ENCODE measurements around the gene CCT6A. TPM values are rescaled to one million over a fixed set of nuclear protein-coding genes. Genes with fewer than 3 reads are reported as not detected.

The CCT6A gene
- total and polyA plus RNA-seq, 9 of the 15 experiments (the other 6 are each of a cell fraction or from before 2014, with no cell fraction given): 244 to 708 (median 387) TPM

GRCh38 chr7:56063882-56064625, 12.5 kb downstream of the CCT6A start, which contains the start of gene SUMF2 (continued):
- TF ChIP-seq USF1 (CRISPR knock-in tag; IDR thresholded peaks at IDR 0.05) (no peak), ZNF518B (CRISPR knock-in tag; IDR thresholded peaks at IDR 0.05) (peak; percentile 54; the same call in 1 of the 2 replicates), ZBTB26 (CRISPR knock-in tag; IDR thresholded peaks at IDR 0.05) (no peak), ZNF445 (CRISPR knock-in tag; IDR thresholded peaks at IDR 0.05; ENCODE audit: low read depth) (no peak), BRF2 (IDR thresholded peaks at IDR 0.05; ENCODE audit: borderline replicate concordance, insufficient read depth, insufficient read length) (no peak), TCF15 (CRISPR knock-in tag; IDR thresholded peaks at IDR 0.05) (no peak), PPARD (CRISPR knock-in tag; IDR thresholded peaks at IDR 0.05) (no peak), ATF4 (CRISPR knock-in tag; IDR thresholded peaks at IDR 0.05) (no peak), PHF8 (IDR thresholded peaks at IDR 0.05; ENCODE audit: borderline replicate concordance, low read length) (peak; percentile 89), MED1 (CRISPR knock-in tag; IDR thresholded peaks at IDR 0.05; ENCODE audit: borderline replicate concordance) (no peak), CLOCK (CRISPR knock-in tag; IDR thresholded peaks at IDR 0.05; ENCODE audit: borderline replicate concordance) (no peak), DPF2 (IDR thresholded peaks at IDR 0.05) (peak; percentile 54; the same call in 1 of the 2 replicates), MYBL2 (IDR thresholded peaks at IDR 0.05; ENCODE audit: low read depth) (no peak), MYBL2 (CRISPR knock-in tag; IDR thresholded peaks at IDR 0.05; ENCODE audit: borderline replicate concordance) (no peak), KHSRP (IDR thresholded peaks at IDR 0.05) (no peak), ZKSCAN8 (CRISPR knock-in tag; IDR thresholded peaks at IDR 0.05) (no peak), POLR2A (conservative IDR thresholded peaks at IDR 0.05) (peak; percentile 95)
